GM12892 (cell line): ENCODE measurements around the gene SPATA20.

Experiments
- POLR2A ChIP-seq: IDR thresholded peaks from 2 replicates; pipeline ENCODE4 v1.6.1; 2011; ENCODE audit warnings: low read depth, low read length, control low read depth
- TAF1 ChIP-seq: IDR thresholded peaks from 2 replicates; pipeline ENCODE4 v1.6.1; 2011; ENCODE audit warnings: low read depth, mild to moderate bottlenecking, control low read depth, low read length, borderline replicate concordance

DNA sequence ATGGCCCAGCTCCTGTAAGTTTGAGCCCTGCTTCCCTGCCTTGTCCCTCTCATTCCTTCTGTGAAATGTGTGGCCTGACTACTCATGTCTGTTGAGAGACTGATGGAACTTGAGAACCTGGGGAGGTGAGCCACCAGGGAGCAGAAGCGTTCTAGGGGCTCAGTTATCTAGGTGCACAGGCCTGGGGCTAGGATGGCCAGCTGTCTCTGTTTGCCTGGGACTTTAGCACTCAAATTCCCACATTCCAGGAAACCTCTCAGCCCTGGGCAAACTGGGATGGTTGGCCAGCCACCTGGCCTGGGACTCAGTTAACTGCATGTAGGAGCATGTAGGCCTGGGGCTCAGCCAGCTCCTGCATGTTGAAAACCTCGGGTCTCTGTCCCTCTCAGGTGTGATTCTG, 23.8 kb upstream of the SPATA20 start:
- TF ChIP-seq POLR2A: no peak
- TF ChIP-seq TAF1: no peak
